ENCODE data around the gene PHACTR3. TPM values are rescaled to one million over a fixed set of nuclear protein-coding genes. Genes with fewer than 3 reads are reported as not detected.

PHACTR3 gene
- total and polyA plus RNA-seq, 2 donors (not counting 3 experiments of a cell fraction or from before 2014, with no cell fraction given): not detected

DNA sequence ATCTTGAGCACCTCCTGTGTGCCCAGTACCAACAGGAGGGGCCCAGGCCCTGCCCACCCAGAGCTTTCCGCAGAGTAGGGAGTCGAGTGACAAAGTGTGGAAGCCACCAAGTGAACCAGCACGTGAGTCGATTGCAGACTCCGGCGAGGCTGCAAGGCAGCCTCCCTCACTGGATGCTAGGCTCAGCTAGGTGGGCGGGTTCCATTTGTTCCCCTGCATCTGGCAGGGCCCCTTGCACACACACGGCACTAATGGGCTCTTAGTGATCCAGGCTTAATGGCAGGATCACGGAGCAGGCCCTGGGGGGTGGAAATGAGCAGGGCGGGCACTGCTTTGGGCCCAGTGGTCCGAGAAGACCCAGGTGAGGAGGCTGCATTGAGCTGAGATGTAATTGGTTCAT lies 140.4 kb downstream of the PHACTR3 start:
- Histone ChIP-seq H3K9me3 (replicated peaks; ENCODE audit: control insufficient read depth, insufficient read depth, low read length) (no peaks in the 10 kb centered on the region), H3K9me1 (replicated peaks; ENCODE audit: control insufficient read depth, extremely low read depth, insufficient read depth, low read length) (no peaks in the 10 kb centered on the region), H3K27me3 (ENCODE audit: control insufficient read depth in 2 of 2, insufficient read depth in 2 of 2, low read length in 2 of 2) (no peaks in the 10 kb centered on the region), H3K79me2 (ENCODE audit: control insufficient read depth, insufficient read depth, low read length) (no peaks in the 10 kb centered on the region), H3K4me2 (ENCODE audit: insufficient read depth, low read length) (no peak overlapping the region), H3K4me1 (ENCODE audit: control insufficient read depth, extremely low read depth, insufficient read depth, low read length) (no peaks in the 10 kb centered on the region), H3K36me3 (ENCODE audit: control insufficient read depth in 2 of 2, extremely low read depth in 1 of 2, insufficient read depth in 2 of 2, low read length in 2 of 2) (no peaks in the 10 kb centered on the region), H3K9ac (replicated peaks; ENCODE audit: extremely low read depth, insufficient read depth, low read length) (no peak overlapping the region), H2AFZ (ENCODE audit: low read depth, low read length) (no peak overlapping the region), H4K20me1 (replicated peaks; ENCODE audit: control insufficient read depth, extremely low read depth, insufficient read depth, low read length) (no peaks in the 10 kb centered on the region), H3K27ac (ENCODE audit: insufficient read depth, low read depth, low read length) (no peak overlapping the region), H3K4me3 (replicated peaks in 1 of 3; ENCODE audit: insufficient read depth in 1 of 3, low read depth in 1 of 3, low read length in 3 of 3) (no peak overlapping the region)
- BruUV-seq (replicated peaks): no TSS peak
- intact Hi-C loops (cut with micrococcal nuclease): no loop called here
- DNase-seq (ENCODE audit: low read depth, low spot score) (no peak), FAIRE-seq (no peak)
- dilution Hi-C loops (cut with MboI; ENCODE audit: extremely low pct_ligation_motif_present, low sequenced_read_pairs): no loop called here
- TF ChIP-seq POLR2AphosphoS5 (IDR thresholded peaks at IDR 0.05; ENCODE audit: insufficient read depth, low read depth, low read length) (no peak), MYC (IDR thresholded peaks at IDR 0.05; ENCODE audit: low read depth, low read length) (no peak), GATA2 (IDR thresholded peaks at IDR 0.05; ENCODE audit: insufficient read depth, insufficient read length, low read depth, low read length) (no peak), POLR2A (IDR thresholded peaks at IDR 0.05; ENCODE audit: low read depth, low read length) (no peak), EZH2 (IDR thresholded peaks at IDR 0.05; ENCODE audit: borderline replicate concordance, low read depth, low read length, severe bottlenecking) (no peak), JUN (IDR thresholded peaks at IDR 0.05; ENCODE audit: borderline replicate concordance, insufficient read depth, insufficient read length, low read depth) (no peak), FOS (IDR thresholded peaks at IDR 0.05; ENCODE audit: borderline replicate concordance, insufficient read depth, low read length) (no peak)
- TF ChIP-seq, protein P1, sequence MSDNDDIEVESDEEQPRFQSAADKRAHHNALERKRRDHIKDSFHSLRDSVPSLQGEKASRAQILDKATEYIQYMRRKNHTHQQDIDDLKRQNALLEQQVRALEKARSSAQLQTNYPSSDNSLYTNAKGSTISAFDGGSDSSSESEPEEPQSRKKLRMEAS (IDR thresholded peaks at IDR 0.05; ENCODE audit: insufficient read depth, insufficient read length): no peak
- TF ChIP-seq, protein P2, sequence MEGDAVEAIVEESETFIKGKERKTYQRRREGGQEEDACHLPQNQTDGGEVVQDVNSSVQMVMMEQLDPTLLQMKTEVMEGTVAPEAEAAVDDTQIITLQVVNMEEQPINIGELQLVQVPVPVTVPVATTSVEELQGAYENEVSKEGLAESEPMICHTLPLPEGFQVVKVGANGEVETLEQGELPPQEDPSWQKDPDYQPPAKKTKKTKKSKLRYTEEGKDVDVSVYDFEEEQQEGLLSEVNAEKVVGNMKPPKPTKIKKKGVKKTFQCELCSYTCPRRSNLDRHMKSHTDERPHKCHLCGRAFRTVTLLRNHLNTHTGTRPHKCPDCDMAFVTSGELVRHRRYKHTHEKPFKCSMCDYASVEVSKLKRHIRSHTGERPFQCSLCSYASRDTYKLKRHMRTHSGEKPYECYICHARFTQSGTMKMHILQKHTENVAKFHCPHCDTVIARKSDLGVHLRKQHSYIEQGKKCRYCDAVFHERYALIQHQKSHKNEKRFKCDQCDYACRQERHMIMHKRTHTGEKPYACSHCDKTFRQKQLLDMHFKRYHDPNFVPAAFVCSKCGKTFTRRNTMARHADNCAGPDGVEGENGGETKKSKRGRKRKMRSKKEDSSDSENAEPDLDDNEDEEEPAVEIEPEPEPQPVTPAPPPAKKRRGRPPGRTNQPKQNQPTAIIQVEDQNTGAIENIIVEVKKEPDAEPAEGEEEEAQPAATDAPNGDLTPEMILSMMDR (IDR thresholded peaks at IDR 0.05; ENCODE audit: extremely low read depth in 1 of 2, insufficient read depth in 1 of 2, low read depth in 1 of 2, low read length in 2 of 2): no peak
- ChIA-PET POLR2A (no interaction called here), CTCF (no interaction called here)
